ENCODE results near the gene CT45A5.
A peak's percentile ranks its signal among the peaks of the same experiment; 100 is the strongest.
"Not testable (repeated sequence)": the region's sequence is repeated elsewhere in the genome, so short reads cannot be mapped to it uniquely, and the experiment has no call there.

Gene CT45A5

DNA sequence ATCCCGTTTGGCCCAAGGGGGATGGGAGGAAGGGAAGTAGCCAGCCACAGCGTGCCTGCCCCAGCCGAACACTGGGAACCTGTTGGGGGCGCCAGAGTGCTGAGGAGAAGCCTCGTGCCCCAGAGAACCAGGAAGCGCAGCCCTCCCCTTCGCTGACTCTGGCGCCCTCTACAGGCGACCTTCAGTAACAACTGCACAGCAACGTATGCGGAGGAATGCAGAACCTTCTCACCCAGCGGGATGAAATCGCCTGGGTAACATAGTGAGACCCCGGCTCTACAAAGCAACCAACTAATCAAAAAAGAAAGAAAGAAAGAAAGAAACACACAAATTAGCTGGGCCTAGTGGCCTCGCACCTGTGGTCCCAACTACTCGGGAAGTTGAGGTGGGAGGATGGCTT, at the start of gene CT45A5:
CT45A5 (minus strand) TSS at position 101 of the 400 bp plus-strand sequence. CDS start 3,774 bp downstream, outside the sequence.
- not testable (repeated sequence) for H3K9ac ChIP-seq (ENCODE audit: low read depth, low read length); H3K9me3 ChIP-seq (ENCODE audit: insufficient read depth, low read length, severe bottlenecking); ATAC-seq (ENCODE audit: insufficient read depth, low read depth); H3K27ac ChIP-seq (ENCODE audit: low read length); H3K27me3 ChIP-seq (ENCODE audit: insufficient read depth, low read length, poor library complexity); H3K4me2 ChIP-seq (ENCODE audit: insufficient read depth, low read length); H3K4me3 ChIP-seq (ENCODE audit: low read depth in 1 of 2, low read length in 2 of 2); H3K4me1 ChIP-seq (ENCODE audit: insufficient read depth, low read length); H2AFZ ChIP-seq (ENCODE audit: low read depth, low read length); DNase-seq; H3K36me3 ChIP-seq (ENCODE audit: insufficient read depth, low read length); H4K20me1 ChIP-seq (ENCODE audit: insufficient read depth, low read length); H3K79me2 ChIP-seq (ENCODE audit: insufficient read depth, low read length)

DNA sequence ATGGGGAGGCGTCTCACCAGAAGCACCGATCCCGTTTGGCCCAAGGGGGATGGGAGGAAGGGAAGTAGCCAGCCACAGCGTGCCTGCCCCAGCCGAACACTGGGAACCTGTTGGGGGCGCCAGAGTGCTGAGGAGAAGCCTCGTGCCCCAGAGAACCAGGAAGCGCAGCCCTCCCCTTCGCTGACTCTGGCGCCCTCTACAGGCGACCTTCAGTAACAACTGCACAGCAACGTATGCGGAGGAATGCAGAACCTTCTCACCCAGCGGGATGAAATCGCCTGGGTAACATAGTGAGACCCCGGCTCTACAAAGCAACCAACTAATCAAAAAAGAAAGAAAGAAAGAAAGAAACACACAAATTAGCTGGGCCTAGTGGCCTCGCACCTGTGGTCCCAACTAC, 34.6 kb upstream of the CT45A5 start, which contains the start of gene CT45A2:
CT45A2 (minus strand) TSS at position 101 of the 400 bp plus-strand sequence. CDS start 3,747 bp downstream, outside the sequence.
- not testable (repeated sequence) for H3K27ac ChIP-seq (ENCODE audit: low read length); H3K4me3 ChIP-seq (ENCODE audit: low read depth in 1 of 2, low read length in 2 of 2); H3K9ac ChIP-seq (ENCODE audit: low read depth, low read length); ATAC-seq (ENCODE audit: insufficient read depth, low read depth); H3K27me3 ChIP-seq (ENCODE audit: insufficient read depth, low read length, poor library complexity); H3K79me2 ChIP-seq (ENCODE audit: insufficient read depth, low read length); H4K20me1 ChIP-seq (ENCODE audit: insufficient read depth, low read length); H3K9me3 ChIP-seq (ENCODE audit: insufficient read depth, low read length, severe bottlenecking); H2AFZ ChIP-seq (ENCODE audit: low read depth, low read length); H3K36me3 ChIP-seq (ENCODE audit: insufficient read depth, low read length); H3K4me1 ChIP-seq (ENCODE audit: insufficient read depth, low read length); DNase-seq; H3K4me2 ChIP-seq (ENCODE audit: insufficient read depth, low read length)

GRCh38 chrX:135802687-135803086, 17.4 kb upstream of the CT45A5 start, which contains the start of gene CT45A6:
CT45A6 (minus strand) TSS chrX:135802787; CDS start chrX:135798993, 3,794 bp downstream.
- not testable (repeated sequence) for H3K9me3 ChIP-seq (ENCODE audit: insufficient read depth, low read length, severe bottlenecking); ATAC-seq (ENCODE audit: insufficient read depth, low read depth)

DNA sequence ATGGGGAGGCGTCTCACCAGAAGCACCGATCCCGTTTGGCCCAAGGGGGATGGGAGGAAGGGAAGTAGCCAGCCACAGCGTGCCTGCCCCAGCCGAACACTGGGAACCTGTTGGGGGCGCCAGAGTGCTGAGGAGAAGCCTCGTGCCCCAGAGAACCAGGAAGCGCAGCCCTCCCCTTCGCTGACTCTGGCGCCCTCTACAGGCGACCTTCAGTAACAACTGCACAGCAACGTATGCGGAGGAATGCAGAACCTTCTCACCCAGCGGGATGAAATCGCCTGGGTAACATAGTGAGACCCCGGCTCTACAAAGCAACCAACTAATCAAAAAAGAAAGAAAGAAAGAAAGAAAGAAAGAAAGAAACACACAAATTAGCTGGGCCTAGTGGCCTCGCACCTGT, 17.2 kb downstream of the CT45A5 start, which contains the start of gene CT45A3:
CT45A3 (minus strand) TSS at position 101 of the 400 bp plus-strand sequence. CDS start 3,747 bp downstream, outside the sequence.
- not testable (repeated sequence) for H2AFZ ChIP-seq (ENCODE audit: low read depth, low read length); H3K9me3 ChIP-seq (ENCODE audit: insufficient read depth, low read length, severe bottlenecking); H3K9ac ChIP-seq (ENCODE audit: low read depth, low read length); H3K27ac ChIP-seq (ENCODE audit: low read length); ATAC-seq (ENCODE audit: insufficient read depth, low read depth); H3K79me2 ChIP-seq (ENCODE audit: insufficient read depth, low read length); H3K4me3 ChIP-seq (ENCODE audit: low read depth in 1 of 2, low read length in 2 of 2); H3K36me3 ChIP-seq (ENCODE audit: insufficient read depth, low read length); H4K20me1 ChIP-seq (ENCODE audit: insufficient read depth, low read length); H3K27me3 ChIP-seq (ENCODE audit: insufficient read depth, low read length, poor library complexity); H3K4me1 ChIP-seq (ENCODE audit: insufficient read depth, low read length); H3K4me2 ChIP-seq (ENCODE audit: insufficient read depth, low read length); DNase-seq

More at GRCh38 chrX:135802687-135803086, 17.4 kb upstream of the CT45A5 start, which contains the start of gene CT45A6:
- not testable (repeated sequence) for H3K79me2 ChIP-seq (ENCODE audit: insufficient read depth, low read length); H3K27ac ChIP-seq (ENCODE audit: low read length); H3K4me1 ChIP-seq (ENCODE audit: insufficient read depth, low read length); H3K27me3 ChIP-seq (ENCODE audit: insufficient read depth, low read length, poor library complexity); H3K9ac ChIP-seq (ENCODE audit: low read depth, low read length); H3K4me3 ChIP-seq (ENCODE audit: low read depth in 1 of 2, low read length in 2 of 2); H3K4me2 ChIP-seq (ENCODE audit: insufficient read depth, low read length); H2AFZ ChIP-seq (ENCODE audit: low read depth, low read length); DNase-seq; H3K36me3 ChIP-seq (ENCODE audit: insufficient read depth, low read length); H4K20me1 ChIP-seq (ENCODE audit: insufficient read depth, low read length)

GRCh38 chrX:135744739-135745138, 40.6 kb downstream of the CT45A5 start:
- H2AFZ ChIP-seq (ENCODE audit: low read depth, low read length); H4K20me1 ChIP-seq (ENCODE audit: insufficient read depth, low read length); H3K9ac ChIP-seq (ENCODE audit: low read depth, low read length); H3K4me3 ChIP-seq (ENCODE audit: low read depth in 1 of 2, low read length in 2 of 2); H3K27ac ChIP-seq (ENCODE audit: low read length); H3K4me2 ChIP-seq (ENCODE audit: insufficient read depth, low read length); H3K27me3 ChIP-seq (ENCODE audit: insufficient read depth, low read length, poor library complexity); H3K4me1 ChIP-seq (ENCODE audit: insufficient read depth, low read length); H3K79me2 ChIP-seq (ENCODE audit: insufficient read depth, low read length); H3K9me3 ChIP-seq (ENCODE audit: insufficient read depth, low read length, severe bottlenecking); DNase-seq; ATAC-seq (ENCODE audit: insufficient read depth, low read depth); H3K36me3 ChIP-seq (ENCODE audit: insufficient read depth, low read length): not testable (repeated sequence)

DNA sequence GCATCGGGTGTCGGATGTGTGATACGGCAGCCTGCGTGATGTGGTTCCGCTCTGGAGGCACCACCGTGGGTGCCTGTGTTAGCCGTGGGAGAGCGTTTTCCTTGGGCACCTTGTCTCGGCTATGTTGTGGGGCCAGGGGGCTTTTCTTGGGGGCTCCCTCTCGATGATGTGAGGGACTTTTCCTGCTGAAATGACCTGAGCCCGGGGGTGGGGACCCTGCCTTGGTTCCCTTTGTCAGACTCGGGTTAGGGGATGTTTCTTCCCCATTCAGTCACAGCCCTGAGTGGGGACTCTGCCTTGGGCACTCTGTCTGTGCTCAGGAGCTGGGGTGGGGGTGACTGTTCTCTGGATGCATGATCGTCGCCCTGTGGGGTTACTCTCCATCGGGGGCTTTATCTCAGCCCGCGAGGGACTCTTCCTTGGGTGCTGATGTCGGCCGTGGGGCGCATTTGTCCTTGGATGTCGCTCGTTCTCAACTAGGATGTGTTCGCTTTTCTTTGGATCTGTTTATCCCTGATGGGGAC, 44.0 kb downstream of the CT45A5 start:
- no peak overlapping the region for H3K9ac ChIP-seq (ENCODE audit: low read depth, low read length)
- no peak overlapping the region for H3K27ac ChIP-seq (ENCODE audit: low read length)
- peak overlapping the region; percentile 46; the same call in 1 of the 2 replicates for H2AFZ ChIP-seq (ENCODE audit: low read depth, low read length)
- no peak overlapping the region for H3K4me3 ChIP-seq (ENCODE audit: low read depth in 1 of 2, low read length in 2 of 2)
- H3K36me3 ChIP-seq (ENCODE audit: insufficient read depth, low read length), result no peaks in the 10 kb centered on the region
- no peak overlapping the region for H3K4me2 ChIP-seq (ENCODE audit: insufficient read depth, low read length)
- H3K27me3 ChIP-seq (ENCODE audit: insufficient read depth, low read length, poor library complexity), result no peaks in the 10 kb centered on the region
- H4K20me1 ChIP-seq (ENCODE audit: insufficient read depth, low read length), result no peaks in the 10 kb centered on the region
- no peak for TF ChIP-seq EZH2 (IDR thresholded peaks at IDR 0.05; ENCODE audit: borderline replicate concordance, low read depth, low read length, severe bottlenecking)
- TF ChIP-seq, protein P1, sequence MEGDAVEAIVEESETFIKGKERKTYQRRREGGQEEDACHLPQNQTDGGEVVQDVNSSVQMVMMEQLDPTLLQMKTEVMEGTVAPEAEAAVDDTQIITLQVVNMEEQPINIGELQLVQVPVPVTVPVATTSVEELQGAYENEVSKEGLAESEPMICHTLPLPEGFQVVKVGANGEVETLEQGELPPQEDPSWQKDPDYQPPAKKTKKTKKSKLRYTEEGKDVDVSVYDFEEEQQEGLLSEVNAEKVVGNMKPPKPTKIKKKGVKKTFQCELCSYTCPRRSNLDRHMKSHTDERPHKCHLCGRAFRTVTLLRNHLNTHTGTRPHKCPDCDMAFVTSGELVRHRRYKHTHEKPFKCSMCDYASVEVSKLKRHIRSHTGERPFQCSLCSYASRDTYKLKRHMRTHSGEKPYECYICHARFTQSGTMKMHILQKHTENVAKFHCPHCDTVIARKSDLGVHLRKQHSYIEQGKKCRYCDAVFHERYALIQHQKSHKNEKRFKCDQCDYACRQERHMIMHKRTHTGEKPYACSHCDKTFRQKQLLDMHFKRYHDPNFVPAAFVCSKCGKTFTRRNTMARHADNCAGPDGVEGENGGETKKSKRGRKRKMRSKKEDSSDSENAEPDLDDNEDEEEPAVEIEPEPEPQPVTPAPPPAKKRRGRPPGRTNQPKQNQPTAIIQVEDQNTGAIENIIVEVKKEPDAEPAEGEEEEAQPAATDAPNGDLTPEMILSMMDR (IDR thresholded peaks at IDR 0.05; ENCODE audit: borderline replicate concordance, extremely low read depth, low read length, poor library complexity, severe bottlenecking), result no peak
- no peaks in the 10 kb centered on the region for H3K79me2 ChIP-seq (ENCODE audit: insufficient read depth, low read length)
- DNase-seq, result no peak
- H3K9me3 ChIP-seq (ENCODE audit: insufficient read depth, low read length, severe bottlenecking), result no peaks in the 10 kb centered on the region
- ATAC-seq (ENCODE audit: insufficient read depth, low read depth), result no peak
- H3K4me1 ChIP-seq (ENCODE audit: insufficient read depth, low read length), result no peaks in the 10 kb centered on the region
